ENCODE measurements around the gene NACC2. TPM values are rescaled to one million over a fixed set of nuclear protein-coding genes. Genes with fewer than 3 reads are reported as not detected.

NACC2 gene
- total RNA-seq, 6 experiments from 2014 or later: 10.9 to 25.8 (median 13.8) TPM

GRCh38 chr9:136119883-136120393 lies 24.8 kb upstream of the NACC2 start:
- Histone ChIP-seq H3K4me1 (peaks cover 0 to 40% (median 14%) of the 10 kb centered on the region in 4 donors), H3K27me3 (no peaks in the 10 kb centered on the region), H3K36me3 (peaks cover 0 to 8% (median 2%) of the 10 kb centered on the region in 4 donors), H3K27ac (peak overlapping the region; percentile 97), H3K9me3 (no peaks in the 10 kb centered on the region), H3K4me3 (peak overlapping the region; percentile 92 to 97 (median 94))
- intact Hi-C loops (cut with DNase I): loop anchor here in 1 of 2 donors (5.0 kb wide), 2 partner anchors 33 to 153 kb away; no protein-coding TSS in a partner anchor
- no peak for DNase-seq
- WGBS (ENCODE audit: insufficient coverage, low coverage, low lambda C conversion rate, missing lambda C conversion rate): 31% methylated on average over 10 of the region's 11 CpGs
- TF ChIP-seq CTCF (IDR thresholded peaks at IDR 0.05) (no peak), POLR2A (IDR thresholded peaks at IDR 0.05) (no peak)
- no peak for ATAC-seq

GRCh38 chr9:136119061-136119882 lies 24.2 kb upstream of the NACC2 start:
- peaks cover 0 to 8% (median 2%) of the 10 kb centered on the region in 4 donors for H3K36me3 ChIP-seq
- no peaks in the 10 kb centered on the region for H3K9me3 ChIP-seq
- peak; percentile 62 to 77 (median 69) for ATAC-seq
- DNase-seq: peak; percentile 84 to 95 (median 95)
- peak overlapping the region; percentile 92 to 97 (median 94) for H3K4me3 ChIP-seq
- peak overlapping the region; percentile 97 for H3K27ac ChIP-seq
- H3K4me1 ChIP-seq: peaks cover 0 to 40% (median 14%) of the 10 kb centered on the region in 4 donors
- TF ChIP-seq POLR2A (IDR thresholded peaks at IDR 0.05): no peak
- no peak for TF ChIP-seq CTCF (IDR thresholded peaks at IDR 0.05)
- WGBS (ENCODE audit: insufficient coverage, low coverage, low lambda C conversion rate, missing lambda C conversion rate): 4% methylated on average over 12 of the region's 64 CpGs
- H3K27me3 ChIP-seq: no peaks in the 10 kb centered on the region
- intact Hi-C loops (cut with DNase I): no loop called here

DNA sequence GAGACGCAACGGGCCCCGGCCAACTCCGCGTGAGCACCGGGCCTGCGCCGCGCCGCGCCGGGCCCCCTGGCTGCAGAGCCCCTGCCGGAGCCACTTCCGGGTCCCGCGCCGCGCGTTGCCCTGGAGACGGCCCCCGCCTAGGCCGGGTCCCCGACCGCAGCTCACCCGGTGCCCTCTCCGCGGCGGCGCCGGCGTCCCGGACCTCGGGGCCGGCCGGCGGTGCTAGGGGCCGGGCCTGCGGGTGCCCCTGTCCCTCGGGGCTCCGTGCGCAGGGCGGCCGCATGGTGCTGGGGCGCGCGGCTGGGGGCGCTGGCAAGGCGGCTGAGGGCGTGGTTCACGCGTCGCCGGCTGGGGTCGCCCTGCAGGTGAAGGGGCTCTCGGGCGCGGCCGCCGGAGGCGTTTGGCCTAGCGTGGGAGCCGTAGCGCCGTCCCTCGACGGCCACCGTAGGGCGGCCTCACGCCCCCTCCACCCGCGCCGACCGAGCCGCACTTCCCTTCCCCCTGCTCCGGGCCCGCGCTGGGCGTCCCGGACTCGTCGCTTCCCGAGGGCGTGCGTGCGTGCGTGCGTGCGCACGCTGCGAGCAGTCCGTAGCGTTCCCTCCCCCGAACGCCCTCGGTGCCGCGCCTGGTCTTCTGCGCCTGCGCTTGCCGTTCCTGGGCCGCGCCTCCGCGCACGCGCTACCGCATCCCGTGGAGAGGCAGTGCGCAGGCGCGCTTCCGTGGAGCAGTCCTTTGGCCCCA lies 23.4 kb upstream of the NACC2 start, which contains the start of gene TMEM250:
TSS of gene TMEM250 (minus strand) at position 556 of the 741 bp plus-strand sequence. CDS start 1,975 bp downstream, outside the sequence.
- H3K4me1 ChIP-seq: peaks cover 0 to 40% (median 14%) of the 10 kb centered on the region in 4 donors
- H3K27ac ChIP-seq: peak within 1 kb of the TSS; percentile 97
- intact Hi-C loops (cut with DNase I): no loop called here
- H3K36me3 ChIP-seq: peaks cover 0 to 8% (median 2%) of the 10 kb centered on the region in 4 donors
- DNase-seq (peak; percentile 98), ATAC-seq (peak; percentile 79 to 84 (median 81))
- WGBS (ENCODE audit: insufficient coverage, low coverage, low lambda C conversion rate, missing lambda C conversion rate): no CpG with 5 or more reads among the region's 112 CpGs
- TF ChIP-seq POLR2A (IDR thresholded peaks at IDR 0.05) (peak; percentile 86), CTCF (IDR thresholded peaks at IDR 0.05) (peak in 2 of 4 donors; percentile 11 to 26)
- peak within 1 kb of the TSS; percentile 92 to 97 (median 94) for H3K4me3 ChIP-seq
- no peaks in the 10 kb centered on the region for H3K9me3 ChIP-seq
- H3K27me3 ChIP-seq: no peaks in the 10 kb centered on the region

GRCh38 chr9:136117916-136118319 lies 22.8 kb upstream of the NACC2 start:
- peak in 2 of 3 donors; percentile 69 to 73 for DNase-seq
- Histone ChIP-seq H3K27me3 (no peaks in the 10 kb centered on the region), H3K27ac (peak overlapping the region; percentile 97), H3K4me3 (peak overlapping the region; percentile 92 to 97 (median 94)), H3K9me3 (no peaks in the 10 kb centered on the region), H3K36me3 (peaks cover 0 to 8% (median 2%) of the 10 kb centered on the region in 4 donors), H3K4me1 (peaks cover 0 to 38% (median 13%) of the 10 kb centered on the region in 4 donors)
- 0% methylated on average over 1 of the region's 36 CpGs for WGBS (ENCODE audit: insufficient coverage, low coverage, low lambda C conversion rate, missing lambda C conversion rate)
- intact Hi-C loops (cut with DNase I): no loop called here
- ATAC-seq: peak; percentile 10 to 25 (median 18)
- no peak for TF ChIP-seq POLR2A (IDR thresholded peaks at IDR 0.05)

Data from right lobe of liver (tissue), 6 donors.